ENCODE results near the gene CD247. TPM values are rescaled to one million over a fixed set of nuclear protein-coding genes. Genes with fewer than 3 reads are reported as not detected.

The CD247 gene
- total RNA-seq, 3 donors from 2014 or later (not counting 1 experiment from before 2014, with no cell fraction given) = 1,027 to 1,374 (median 1,309) TPM

GRCh38 chr1:167541003-167541402 is 22.7 kb upstream of the CD247 start:
- peaks cover 6% of the 10 kb centered on the region for H3K36me3 Mint-ChIP-seq
- no peak overlapping the region for H3K4me3 ChIP-seq (ENCODE audit: low read length)
- no peaks in the 10 kb centered on the region for H3K9me3 ChIP-seq (ENCODE audit: control insufficient read depth, insufficient read depth, low read length)
- intact Hi-C loops (cut with micrococcal nuclease) = loop anchor here (2.0 kb wide), 1 partner anchor 140 kb away; no protein-coding TSS in a partner anchor
- H3K4me1 ChIP-seq (ENCODE audit: control insufficient read depth, insufficient read depth, low read length) = peaks cover 3% of the 10 kb centered on the region
- H3K27ac Mint-ChIP-seq = no peak overlapping the region
- no peak overlapping the region for H3K4me3 Mint-ChIP-seq
- H3K27ac ChIP-seq (ENCODE audit: low read length) = no peak overlapping the region
- DNase-seq (no peak), ATAC-seq (no peak)
- no peaks in the 10 kb centered on the region for H3K4me1 Mint-ChIP-seq
- no peaks in the 10 kb centered on the region for H3K27me3 ChIP-seq (ENCODE audit: control insufficient read depth, insufficient read depth, low read length)
- H3K36me3 ChIP-seq (ENCODE audit: control insufficient read depth, insufficient read depth, low read length) = peaks cover 3% of the 10 kb centered on the region
- no peaks in the 10 kb centered on the region for H3K27me3 Mint-ChIP-seq (ENCODE audit: low read depth in 2 of 2)
- TF ChIP-seq CTCF (IDR thresholded peaks at IDR 0.05) = no peak
- no peaks in the 10 kb centered on the region for H3K9me3 Mint-ChIP-seq

GRCh38 chr1:167538657-167539056 is 20.3 kb upstream of the CD247 start:
- no peaks in the 10 kb centered on the region for H3K9me3 ChIP-seq (ENCODE audit: control insufficient read depth, insufficient read depth, low read length)
- no peak overlapping the region for H3K27ac ChIP-seq (ENCODE audit: low read length)
- no peaks in the 10 kb centered on the region for H3K9me3 Mint-ChIP-seq
- no peak for ATAC-seq
- peaks cover 6% of the 10 kb centered on the region for H3K4me1 ChIP-seq (ENCODE audit: control insufficient read depth, insufficient read depth, low read length)
- 70% methylated on average over 5 of the region's 5 CpGs for WGBS (ENCODE audit: insufficient coverage)
- no peaks in the 10 kb centered on the region for H3K27me3 ChIP-seq (ENCODE audit: control insufficient read depth, insufficient read depth, low read length)
- DNase-seq = no peak
- intact Hi-C loops (cut with micrococcal nuclease) = no loop called here
- no peaks in the 10 kb centered on the region for H3K36me3 Mint-ChIP-seq
- no peaks in the 10 kb centered on the region for H3K36me3 ChIP-seq (ENCODE audit: control insufficient read depth, insufficient read depth, low read length)
- no peaks in the 10 kb centered on the region for H3K4me1 Mint-ChIP-seq
- no peak for TF ChIP-seq CTCF (IDR thresholded peaks at IDR 0.05)
- no peak overlapping the region for H3K4me3 Mint-ChIP-seq
- no peak overlapping the region for H3K27ac Mint-ChIP-seq
- no peaks in the 10 kb centered on the region for H3K27me3 Mint-ChIP-seq (ENCODE audit: low read depth in 2 of 2)
- H3K4me3 ChIP-seq (ENCODE audit: low read length) = no peak overlapping the region

GRCh38 chr1:167533851-167534300 is 15.5 kb upstream of the CD247 start:
- Mint-ChIP-seq H3K9me3 (no peaks in the 10 kb centered on the region), H3K4me3 (no peak overlapping the region), H3K27ac (peak overlapping the region in 1 of 2 donors; percentile 22), H3K27me3 (ENCODE audit: low read depth in 2 of 2) (no peaks in the 10 kb centered on the region), H3K4me1 (no peaks in the 10 kb centered on the region), H3K36me3 (no peaks in the 10 kb centered on the region)
- TF ChIP-seq CTCF (IDR thresholded peaks at IDR 0.05) = peak; percentile 91
- WGBS (ENCODE audit: insufficient coverage) = 19% methylated on average over 8 of the region's 8 CpGs
- peak; percentile 87 to 99 (median 96) for ATAC-seq
- no peaks in the 10 kb centered on the region for H3K9me3 ChIP-seq (ENCODE audit: control insufficient read depth, insufficient read depth, low read length)
- H3K27me3 ChIP-seq (ENCODE audit: control insufficient read depth, insufficient read depth, low read length) = no peaks in the 10 kb centered on the region
- intact Hi-C loops (cut with micrococcal nuclease) = loop anchor here (1.0 to 5.0 kb wide), 4 partner anchors 133 to 467 kb away; partner anchors contain the start of gene POU2F1
- DNase-seq = peak; percentile 65 to 84
- no peak overlapping the region for H3K27ac ChIP-seq (ENCODE audit: low read length)
- no peaks in the 10 kb centered on the region for H3K36me3 ChIP-seq (ENCODE audit: control insufficient read depth, insufficient read depth, low read length)
- peaks cover 6% of the 10 kb centered on the region for H3K4me1 ChIP-seq (ENCODE audit: control insufficient read depth, insufficient read depth, low read length)
- no peak overlapping the region for H3K4me3 ChIP-seq (ENCODE audit: low read length)
